GM12878 (cell line): ENCODE measurements around the gene DGKQ. TPM values are rescaled to one million over a fixed set of nuclear protein-coding genes. Genes with fewer than 3 reads are reported as not detected.

Source experiments
- CHD2 ChIP-seq: IDR thresholded peaks from 2 replicates; pipeline ENCODE4 v1.6.1; 2011; ENCODE audit warnings: low read depth, low read length, improper control_type of control experiment, borderline replicate concordance
- DPF2 ChIP-seq: fragments of 450-650 bp; IDR thresholded peaks from 2 replicates; pipeline ENCODE4 v1.6.1; 2017; ENCODE audit warnings: mild to moderate bottlenecking
- EP300 ChIP-seq, 2 experiments: fragments of 150-350 bp in 1 of 2; IDR thresholded peaks; 2 replicates each; pipeline ENCODE4 v1.6.1; 2011 to 2012; ENCODE audit warnings: low read depth in 2 of 2, low read length in 2 of 2, borderline replicate concordance in 1 of 2, improper control_type of control experiment in 1 of 2, inconsistent platforms in 1 of 2; ENCODE audit not compliant: control insufficient read depth in 1 of 2
- ESRRA ChIP-seq: IDR thresholded peaks from 2 replicates; pipeline ENCODE4 v1.6.1; 2012; ENCODE audit warnings: mild to moderate bottlenecking, low read length, improper control_type of control experiment
- GATAD2B ChIP-seq: fragments of 450-650 bp; conservative IDR thresholded peaks from 2 replicates; pipeline ENCODE4 v1.6.1; 2017; ENCODE audit warnings: low read depth, mild to moderate bottlenecking, moderate library complexity
- HDAC6 ChIP-seq: fragments of 200-600 bp; sonication (generic); IDR thresholded peaks from one replicate; pipeline ENCODE4 v1.8.0; 2017; ENCODE audit warnings: antibody characterized with exemption; ENCODE audit not compliant: unreplicated experiment
- IKZF2 ChIP-seq, 2 experiments: fragments of 450-650 bp; IDR thresholded peaks; 2 replicates each; pipeline ENCODE4 v1.6.1; 2017; ENCODE audit warnings: mild to moderate bottlenecking in 2 of 2, moderate library complexity in 2 of 2
- IRF5 ChIP-seq: fragments of 450-650 bp; IDR thresholded peaks from 2 replicates; pipeline ENCODE4 v1.6.1; 2017; ENCODE audit warnings: borderline replicate concordance
- JUNB ChIP-seq: IDR thresholded peaks from 2 replicates; pipeline ENCODE4 v1.6.1; 2016; ENCODE audit warnings: antibody characterized with exemption, mild to moderate bottlenecking
- LARP7 ChIP-seq: fragments of 450-650 bp; IDR thresholded peaks from 2 replicates; pipeline ENCODE4 v1.6.1; 2017; ENCODE audit warnings: mild to moderate bottlenecking
- MYC ChIP-seq: IDR thresholded peaks from 2 replicates; pipeline ENCODE4 v1.6.1; 2011; ENCODE audit warnings: mild to moderate bottlenecking, low read length, moderate library complexity, inconsistent platforms; ENCODE audit not compliant: insufficient read depth, insufficient replicate concordance, insufficient read length, severe bottlenecking
- PAX5 ChIP-seq: IDR thresholded peaks from 2 replicates; pipeline ENCODE4 v1.6.1; 2011; ENCODE audit warnings: low read depth, low read length, borderline replicate concordance
- PML ChIP-seq: IDR thresholded peaks from 2 replicates; pipeline ENCODE4 v1.6.1; 2012; ENCODE audit warnings: low read length, inconsistent platforms
- POLR2AphosphoS5 ChIP-seq: IDR thresholded peaks from 2 replicates; pipeline ENCODE4 v1.6.1; 2011; ENCODE audit warnings: mild to moderate bottlenecking, low read length, inconsistent platforms
- SIN3A ChIP-seq: IDR thresholded peaks from 2 replicates; pipeline ENCODE4 v1.6.1; 2012; ENCODE audit warnings: low read depth, low read length, improper control_type of control experiment
- STAT1 ChIP-seq: fragments of 450-650 bp; conservative IDR thresholded peaks from 2 replicates; pipeline ENCODE4 v1.6.1; 2014; ENCODE audit warnings: antibody characterized with exemption, mild to moderate bottlenecking
- YBX1 ChIP-seq: fragments of 450-650 bp; IDR thresholded peaks from 2 replicates; pipeline ENCODE4 v1.6.1; 2016; ENCODE audit warnings: antibody characterized with exemption
- polyA plus RNA-seq, 11 experiments: library from polyadenylated mRNA; depleted of rRNA in 4 of 11; unstranded in 6 of 11; stranded (reverse) in 5 of 11; fragments of >200 nt; fragmentation: Nextera tagmentation in 4 of 11; fragmentation: Illumina TruSeq in 1 of 11; extraction: Ambion mirVana in 4 of 11; extraction: Trizol in 1 of 11; gene quantifications; 1 replicate in 1 of 11; 2 replicates in 10 of 11; pipeline versions ENCODE4 v1.2.1 to v1.2.3, GENCODE V29; 2011 to 2016; ENCODE audit warnings: inconsistent platforms in 2 of 11, missing spikeins in 2 of 11, low read depth in 1 of 11
- total RNA-seq, 4 experiments: library from RNA; depleted of rRNA in 3 of 4; stranded (reverse); fragments of >200 nt in 3 of 4; fragmentation: Illumina TruSeq in 1 of 4; extraction: Trizol in 1 of 4; gene quantifications; 2 replicates each; pipeline versions ENCODE4 v1.2.1 to v1.2.3, GENCODE V29; 2013 to 2021
- TF ChIP-seq, protein P1 (sequence below): IDR thresholded peaks from 2 replicates; pipeline ENCODE4 v1.6.1; 2012; ENCODE audit warnings: low read depth, low read length, improper control_type of control experiment
- TF ChIP-seq, protein P2 (sequence below), 3 experiments: IDR thresholded peaks in 2 of 3; conservative IDR thresholded peaks in 1 of 3; 2 replicates each; pipeline ENCODE4 v1.5.1; 2011; ENCODE audit warnings: low read depth in 3 of 3, low read length in 3 of 3, mild to moderate bottlenecking in 3 of 3, control low read depth in 2 of 3, moderate library complexity in 2 of 3, inconsistent platforms in 1 of 3, mixed read lengths in 1 of 3; ENCODE audit not compliant: control insufficient read depth in 2 of 3, insufficient read depth in 1 of 3; ENCODE audit errors: extremely low read depth in 1 of 3
- TF ChIP-seq, protein P3 (sequence below): fragments of 450-650 bp; IDR thresholded peaks from 2 replicates; pipeline ENCODE4 v1.6.1; 2017; ENCODE audit warnings: mild to moderate bottlenecking, moderate library complexity
- TF ChIP-seq, protein P4 (sequence below): IDR thresholded peaks from 2 replicates; pipeline ENCODE4 v1.6.1; 2011; ENCODE audit warnings: low read depth, low read length, improper control_type of control experiment, borderline replicate concordance

DGKQ gene
- total and polyA plus RNA-seq, 10 of the 15 experiments (the other 5 are each of a cell fraction or from before 2014, with no cell fraction given): 0.11 to 10.5 (median 1.4) TPM

- TF ChIP-seq, protein P1, sequence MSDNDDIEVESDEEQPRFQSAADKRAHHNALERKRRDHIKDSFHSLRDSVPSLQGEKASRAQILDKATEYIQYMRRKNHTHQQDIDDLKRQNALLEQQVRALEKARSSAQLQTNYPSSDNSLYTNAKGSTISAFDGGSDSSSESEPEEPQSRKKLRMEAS: peak; percentile 75
- TF ChIP-seq SIN3A (peak; percentile 89; the same call in 1 of the 2 replicates), IKZF2 (IDR thresholded peaks at IDR 0.05) (no peak), POLR2AphosphoS5 (peak; percentile 49; the same call in 1 of the 2 replicates), PML (no peak), PAX5 (no peak), YBX1 (no peak), IRF5 (no peak), ESRRA (0 out of 2 replicates have a peak, but pooled peaks have one; percentile 17), LARP7 (peak; percentile 98), EP300 (IDR thresholded peaks at IDR 0.05; ENCODE audit: borderline replicate concordance in 1 of 2, control insufficient read depth in 1 of 2, low read depth in 2 of 2, low read length in 2 of 2) (0 out of 4 replicates have a peak, but pooled peaks of 1 of the 2 experiments have one; percentile 7), JUNB (no peak), HDAC6 (peak; percentile 72), STAT1 (peak; percentile 89; the same call in 1 of the 2 replicates), GATAD2B (peak; percentile 100), MYC (peak; percentile 60), CHD2 (no peak), DPF2 (peak; percentile 85)
- TF ChIP-seq, protein P2, sequence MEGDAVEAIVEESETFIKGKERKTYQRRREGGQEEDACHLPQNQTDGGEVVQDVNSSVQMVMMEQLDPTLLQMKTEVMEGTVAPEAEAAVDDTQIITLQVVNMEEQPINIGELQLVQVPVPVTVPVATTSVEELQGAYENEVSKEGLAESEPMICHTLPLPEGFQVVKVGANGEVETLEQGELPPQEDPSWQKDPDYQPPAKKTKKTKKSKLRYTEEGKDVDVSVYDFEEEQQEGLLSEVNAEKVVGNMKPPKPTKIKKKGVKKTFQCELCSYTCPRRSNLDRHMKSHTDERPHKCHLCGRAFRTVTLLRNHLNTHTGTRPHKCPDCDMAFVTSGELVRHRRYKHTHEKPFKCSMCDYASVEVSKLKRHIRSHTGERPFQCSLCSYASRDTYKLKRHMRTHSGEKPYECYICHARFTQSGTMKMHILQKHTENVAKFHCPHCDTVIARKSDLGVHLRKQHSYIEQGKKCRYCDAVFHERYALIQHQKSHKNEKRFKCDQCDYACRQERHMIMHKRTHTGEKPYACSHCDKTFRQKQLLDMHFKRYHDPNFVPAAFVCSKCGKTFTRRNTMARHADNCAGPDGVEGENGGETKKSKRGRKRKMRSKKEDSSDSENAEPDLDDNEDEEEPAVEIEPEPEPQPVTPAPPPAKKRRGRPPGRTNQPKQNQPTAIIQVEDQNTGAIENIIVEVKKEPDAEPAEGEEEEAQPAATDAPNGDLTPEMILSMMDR (IDR thresholded peaks at IDR 0.05 in 2 of 3, conservative IDR thresholded peaks at IDR 0.05 in 1 of 3; ENCODE audit: control insufficient read depth in 2 of 3, extremely low read depth in 1 of 3, insufficient read depth in 1 of 3, low read depth in 3 of 3, low read length in 3 of 3): peak; percentile 58 to 79 (median 69)
- TF ChIP-seq, protein P3, sequence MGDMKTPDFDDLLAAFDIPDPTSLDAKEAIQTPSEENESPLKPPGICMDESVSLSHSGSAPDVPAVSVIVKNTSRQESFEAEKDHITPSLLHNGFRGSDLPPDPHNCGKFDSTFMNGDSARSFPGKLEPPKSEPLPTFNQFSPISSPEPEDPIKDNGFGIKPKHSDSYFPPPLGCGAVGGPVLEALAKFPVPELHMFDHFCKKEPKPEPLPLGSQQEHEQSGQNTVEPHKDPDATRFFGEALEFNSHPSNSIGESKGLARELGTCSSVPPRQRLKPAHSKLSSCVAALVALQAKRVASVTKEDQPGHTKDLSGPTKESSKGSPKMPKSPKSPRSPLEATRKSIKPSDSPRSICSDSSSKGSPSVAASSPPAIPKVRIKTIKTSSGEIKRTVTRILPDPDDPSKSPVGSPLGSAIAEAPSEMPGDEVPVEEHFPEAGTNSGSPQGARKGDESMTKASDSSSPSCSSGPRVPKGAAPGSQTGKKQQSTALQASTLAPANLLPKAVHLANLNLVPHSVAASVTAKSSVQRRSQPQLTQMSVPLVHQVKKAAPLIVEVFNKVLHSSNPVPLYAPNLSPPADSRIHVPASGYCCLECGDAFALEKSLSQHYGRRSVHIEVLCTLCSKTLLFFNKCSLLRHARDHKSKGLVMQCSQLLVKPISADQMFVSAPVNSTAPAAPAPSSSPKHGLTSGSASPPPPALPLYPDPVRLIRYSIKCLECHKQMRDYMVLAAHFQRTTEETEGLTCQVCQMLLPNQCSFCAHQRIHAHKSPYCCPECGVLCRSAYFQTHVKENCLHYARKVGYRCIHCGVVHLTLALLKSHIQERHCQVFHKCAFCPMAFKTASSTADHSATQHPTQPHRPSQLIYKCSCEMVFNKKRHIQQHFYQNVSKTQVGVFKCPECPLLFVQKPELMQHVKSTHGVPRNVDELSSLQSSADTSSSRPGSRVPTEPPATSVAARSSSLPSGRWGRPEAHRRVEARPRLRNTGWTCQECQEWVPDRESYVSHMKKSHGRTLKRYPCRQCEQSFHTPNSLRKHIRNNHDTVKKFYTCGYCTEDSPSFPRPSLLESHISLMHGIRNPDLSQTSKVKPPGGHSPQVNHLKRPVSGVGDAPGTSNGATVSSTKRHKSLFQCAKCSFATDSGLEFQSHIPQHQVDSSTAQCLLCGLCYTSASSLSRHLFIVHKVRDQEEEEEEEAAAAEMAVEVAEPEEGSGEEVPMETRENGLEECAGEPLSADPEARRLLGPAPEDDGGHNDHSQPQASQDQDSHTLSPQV: peak; percentile 71; the same call in 1 of the 2 replicates
- TF ChIP-seq, protein P4, sequence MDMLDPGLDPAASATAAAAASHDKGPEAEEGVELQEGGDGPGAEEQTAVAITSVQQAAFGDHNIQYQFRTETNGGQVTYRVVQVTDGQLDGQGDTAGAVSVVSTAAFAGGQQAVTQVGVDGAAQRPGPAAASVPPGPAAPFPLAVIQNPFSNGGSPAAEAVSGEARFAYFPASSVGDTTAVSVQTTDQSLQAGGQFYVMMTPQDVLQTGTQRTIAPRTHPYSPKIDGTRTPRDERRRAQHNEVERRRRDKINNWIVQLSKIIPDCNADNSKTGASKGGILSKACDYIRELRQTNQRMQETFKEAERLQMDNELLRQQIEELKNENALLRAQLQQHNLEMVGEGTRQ: peak; percentile 50
These were observed 13.7 kb upstream of the DGKQ start, which contains the start of gene IDUA (continued) for GRCh38 chr4:986879-987623.
